GM23338 (cell line): ENCODE results near the gene VWA2. TPM values are rescaled to one million over a fixed set of nuclear protein-coding genes. Genes with fewer than 3 reads are reported as not detected.

ENCODE experiments used
- ATAC-seq: fragments of 200-7000 bp; cut with Tn5 transposase; 3 replicates; pipeline ENCODE4 v1.9.1; 2020
- DNase-seq: peaks from one replicate; pipeline ENCODE4 v3.0.0-alpha.2; 2015; ENCODE audit warnings: low spot score
- H2AFZ ChIP-seq: fragments of 200-600 bp; sonication (generic); 2 replicates; pipeline ENCODE4 v1.8.0; 2016; ENCODE audit warnings: antibody characterized with exemption, mild to moderate bottlenecking, moderate library complexity
- H3F3A ChIP-seq: fragments of 200-600 bp; sonication (generic); replicated peaks from 2 replicates; pipeline ENCODE4 v1.8.0; 2017; ENCODE audit warnings: antibody characterized with exemption, mixed run types, low read depth
- H3K27ac ChIP-seq: fragments of 200-600 bp; sonication (generic); 2 replicates; pipeline ENCODE4 v1.6.1; 2016; ENCODE audit warnings: low read depth
- H3K27me3 ChIP-seq: fragments of 200-600 bp; sonication (generic); 2 replicates; pipeline ENCODE4 v1.8.0; 2016; ENCODE audit warnings: mild to moderate bottlenecking, mixed run types, moderate library complexity; ENCODE audit not compliant: insufficient read depth
- H3K36me3 ChIP-seq: fragments of 200-600 bp; sonication (generic); 2 replicates; pipeline ENCODE4 v1.8.0; 2016; ENCODE audit warnings: mild to moderate bottlenecking; ENCODE audit not compliant: insufficient read depth
- H3K4me1 ChIP-seq: fragments of 200-600 bp; sonication (generic); 2 replicates; pipeline ENCODE4 v1.8.0; 2016; ENCODE audit warnings: mild to moderate bottlenecking, moderate library complexity; ENCODE audit not compliant: insufficient read depth
- H3K4me2 ChIP-seq: fragments of 200-600 bp; sonication (generic); 2 replicates; pipeline ENCODE4 v1.7.1; 2017; ENCODE audit warnings: mixed run types
- H3K4me3 ChIP-seq: fragments of 200-600 bp; sonication (generic); 2 replicates; pipeline ENCODE4 v1.6.1; 2016; ENCODE audit warnings: mixed run types
- H3K79me2 ChIP-seq: fragments of 200-600 bp; sonication (generic); replicated peaks from 2 replicates; pipeline ENCODE4 v1.8.0; 2017; ENCODE audit warnings: mild to moderate bottlenecking; ENCODE audit not compliant: insufficient read depth
- H3K9me2 ChIP-seq: fragments of 200-600 bp; sonication (generic); 2 replicates; pipeline ENCODE4 v1.8.0; 2017; ENCODE audit not compliant: insufficient read depth
- H4K20me1 ChIP-seq: fragments of 200-600 bp; sonication (generic); replicated peaks from 2 replicates; pipeline ENCODE4 v1.8.0; 2017; ENCODE audit warnings: mild to moderate bottlenecking; ENCODE audit not compliant: insufficient read depth
- H3K27ac Mint-ChIP-seq: 2 replicates; pipeline ENCODE4 v1.8.0; 2020; ENCODE audit warnings: inconsistent platforms, mild to moderate bottlenecking, moderate library complexity, mixed read lengths
- H3K27me3 Mint-ChIP-seq: 3 replicates; pipeline ENCODE4 v1.8.0; 2022; ENCODE audit warnings: low read depth, mild to moderate bottlenecking, moderate library complexity, mixed read lengths, inconsistent platforms; ENCODE audit not compliant: insufficient read depth, poor library complexity
- H3K36me3 Mint-ChIP-seq: 3 replicates; pipeline ENCODE4 v1.8.0; 2021; ENCODE audit warnings: low read depth, mild to moderate bottlenecking, inconsistent platforms, moderate library complexity, mixed read lengths
- H3K4me1 Mint-ChIP-seq: 3 replicates; pipeline ENCODE4 v1.8.0; 2020; ENCODE audit warnings: mild to moderate bottlenecking, inconsistent platforms, mixed read lengths
- H3K4me3 Mint-ChIP-seq: 3 replicates; pipeline ENCODE4 v1.8.0; 2021; ENCODE audit warnings: moderate library complexity, mild to moderate bottlenecking, inconsistent platforms, mixed read lengths
- H3K9me3 Mint-ChIP-seq: 3 replicates; pipeline ENCODE4 v1.8.0; 2020; ENCODE audit warnings: moderate library complexity, mild to moderate bottlenecking, inconsistent platforms, mixed read lengths
- EZH2 ChIP-seq: fragments of 200-600 bp; sonication (generic); IDR thresholded peaks from one replicate; pipeline ENCODE4 v1.8.0; 2017; ENCODE audit warnings: antibody characterized with exemption, mild to moderate bottlenecking, low read depth; ENCODE audit not compliant: unreplicated experiment
- EZH2phosphoT487 ChIP-seq: fragments of 200-600 bp; sonication (generic); IDR thresholded peaks from one replicate; pipeline ENCODE4 v1.8.1; 2018; ENCODE audit warnings: antibody characterized with exemption; ENCODE audit not compliant: unreplicated experiment
- JUNB ChIP-seq: IDR thresholded peaks from one replicate; pipeline ENCODE4 v1.6.1; 2016; ENCODE audit warnings: antibody characterized with exemption; ENCODE audit not compliant: unreplicated experiment
- NANOG ChIP-seq: IDR thresholded peaks from 2 replicates; pipeline ENCODE4 v1.6.1; 2016; ENCODE audit warnings: antibody characterized with exemption, borderline replicate concordance
- polyA plus RNA-seq: library from polyadenylated mRNA; unstranded; fragments of >200 nt; fragmentation: Nextera tagmentation; extraction: Ambion mirVana; gene quantifications from 2 replicates; pipeline ENCODE4 v1.2.1, GENCODE V29; 2016
- total RNA-seq: library from RNA; depleted of rRNA; stranded (reverse); fragments of >200 nt; shearing (Covaris generic); gene quantifications from 2 replicates; pipeline ENCODE4 v1.2.3, GENCODE V29; 2014
- TF ChIP-seq, protein P1 (sequence below), 2 experiments: fragments of 200-600 bp in 1 of 2; sonication (generic) in 1 of 2; conservative IDR thresholded peaks; 2 replicates each; pipeline versions ENCODE4 v1.5.1 to v1.6.1; 2016 to 2017; ENCODE audit warnings: antibody characterized with exemption in 2 of 2, low read depth in 2 of 2, mild to moderate bottlenecking in 2 of 2, moderate library complexity in 1 of 2
- TF ChIP-seq, protein P2 (sequence below): IDR thresholded peaks from one replicate; pipeline ENCODE4 v1.6.1; 2018; ENCODE audit warnings: antibody characterized with exemption; ENCODE audit not compliant: unreplicated experiment

Gene VWA2
- total and polyA plus RNA-seq, 2 experiments from 2014 or later: 0.48 to 3.7 TPM

DNA sequence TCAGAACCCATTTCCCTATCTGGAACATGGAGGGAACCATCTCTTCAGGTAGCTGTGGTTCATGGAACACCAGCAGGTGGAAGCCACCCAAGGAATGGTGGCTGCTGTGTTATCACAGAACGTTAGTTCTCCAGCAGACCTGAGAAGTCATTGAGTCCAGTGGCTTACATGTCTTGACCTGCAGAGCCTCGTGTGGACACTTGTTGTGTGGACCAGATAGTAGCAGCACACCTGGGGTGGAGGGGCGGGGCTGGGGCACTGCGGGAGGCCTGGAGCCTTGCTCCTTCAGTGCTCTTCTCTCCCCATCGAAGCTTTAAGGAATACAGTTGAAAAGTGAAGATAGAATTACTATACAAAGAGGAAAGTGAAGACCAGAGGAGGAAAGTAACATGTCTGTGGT lies 42.4 kb downstream of the VWA2 start:
- Histone ChIP-seq H3K27me3 (no peaks in the 10 kb centered on the region), H3K36me3 (no peaks in the 10 kb centered on the region), H3K4me2 (no peak overlapping the region), H3K4me3 (no peak overlapping the region), H4K20me1 (no peaks in the 10 kb centered on the region), H2AFZ (no peak overlapping the region), H3K79me2 (no peaks in the 10 kb centered on the region), H3K9me2 (no peaks in the 10 kb centered on the region), H3K27ac (no peak overlapping the region), H3K4me1 (no peaks in the 10 kb centered on the region), H3F3A (no peaks in the 10 kb centered on the region)
- DNase-seq (peak; percentile 27), ATAC-seq (peak; percentile 19; the same call in 1 of the 3 replicates)
- Mint-ChIP-seq H3K27me3 (peaks cover 5% of the 10 kb centered on the region), H3K4me3 (no peak overlapping the region), H3K9me3 (no peaks in the 10 kb centered on the region), H3K27ac (no peak overlapping the region), H3K36me3 (no peaks in the 10 kb centered on the region), H3K4me1 (no peaks in the 10 kb centered on the region)
- TF ChIP-seq EZH2phosphoT487 (no peak), EZH2 (no peak)
- TF ChIP-seq, protein P1, sequence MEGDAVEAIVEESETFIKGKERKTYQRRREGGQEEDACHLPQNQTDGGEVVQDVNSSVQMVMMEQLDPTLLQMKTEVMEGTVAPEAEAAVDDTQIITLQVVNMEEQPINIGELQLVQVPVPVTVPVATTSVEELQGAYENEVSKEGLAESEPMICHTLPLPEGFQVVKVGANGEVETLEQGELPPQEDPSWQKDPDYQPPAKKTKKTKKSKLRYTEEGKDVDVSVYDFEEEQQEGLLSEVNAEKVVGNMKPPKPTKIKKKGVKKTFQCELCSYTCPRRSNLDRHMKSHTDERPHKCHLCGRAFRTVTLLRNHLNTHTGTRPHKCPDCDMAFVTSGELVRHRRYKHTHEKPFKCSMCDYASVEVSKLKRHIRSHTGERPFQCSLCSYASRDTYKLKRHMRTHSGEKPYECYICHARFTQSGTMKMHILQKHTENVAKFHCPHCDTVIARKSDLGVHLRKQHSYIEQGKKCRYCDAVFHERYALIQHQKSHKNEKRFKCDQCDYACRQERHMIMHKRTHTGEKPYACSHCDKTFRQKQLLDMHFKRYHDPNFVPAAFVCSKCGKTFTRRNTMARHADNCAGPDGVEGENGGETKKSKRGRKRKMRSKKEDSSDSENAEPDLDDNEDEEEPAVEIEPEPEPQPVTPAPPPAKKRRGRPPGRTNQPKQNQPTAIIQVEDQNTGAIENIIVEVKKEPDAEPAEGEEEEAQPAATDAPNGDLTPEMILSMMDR (conservative IDR thresholded peaks at IDR 0.05; ENCODE audit: low read depth in 2 of 2): peak in 1 of 2 experiments; percentile 10; a peak in 1 of 4 replicates

DNA sequence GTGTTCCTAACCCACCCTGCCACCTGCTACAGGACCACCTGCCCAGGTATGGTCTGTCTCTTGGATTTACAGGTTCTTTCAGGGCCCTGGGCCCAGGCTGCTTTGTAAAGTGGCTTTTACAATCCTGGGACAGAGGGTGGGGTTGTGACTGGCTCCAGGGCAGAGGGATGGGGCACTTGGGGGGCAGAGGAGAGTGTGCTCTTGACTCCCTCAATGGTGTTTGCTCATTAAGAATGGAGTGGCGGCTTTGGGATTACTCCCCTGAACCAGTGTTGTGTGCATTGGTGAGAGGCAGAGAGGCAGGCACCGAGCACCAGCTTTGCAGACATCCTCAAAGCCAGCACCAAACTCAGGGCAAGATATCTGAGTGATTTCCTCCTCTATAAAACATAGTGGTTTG lies 43.5 kb downstream of the VWA2 start:
- ATAC-seq: no peak
- Histone ChIP-seq H3K79me2 (no peaks in the 10 kb centered on the region), H3F3A (no peaks in the 10 kb centered on the region), H3K4me3 (no peak overlapping the region), H3K27ac (no peak overlapping the region), H4K20me1 (no peaks in the 10 kb centered on the region), H3K9me2 (no peaks in the 10 kb centered on the region), H2AFZ (no peak overlapping the region), H3K36me3 (no peaks in the 10 kb centered on the region), H3K27me3 (no peaks in the 10 kb centered on the region), H3K4me1 (no peaks in the 10 kb centered on the region), H3K4me2 (no peak overlapping the region)
- Mint-ChIP-seq H3K9me3 (no peaks in the 10 kb centered on the region), H3K4me3 (no peak overlapping the region), H3K27me3 (peaks cover 3% of the 10 kb centered on the region), H3K27ac (no peak overlapping the region), H3K4me1 (no peaks in the 10 kb centered on the region), H3K36me3 (no peaks in the 10 kb centered on the region)
- DNase-seq: no peak
- TF ChIP-seq NANOG (no peak), JUNB (no peak)
- TF ChIP-seq, protein P2, sequence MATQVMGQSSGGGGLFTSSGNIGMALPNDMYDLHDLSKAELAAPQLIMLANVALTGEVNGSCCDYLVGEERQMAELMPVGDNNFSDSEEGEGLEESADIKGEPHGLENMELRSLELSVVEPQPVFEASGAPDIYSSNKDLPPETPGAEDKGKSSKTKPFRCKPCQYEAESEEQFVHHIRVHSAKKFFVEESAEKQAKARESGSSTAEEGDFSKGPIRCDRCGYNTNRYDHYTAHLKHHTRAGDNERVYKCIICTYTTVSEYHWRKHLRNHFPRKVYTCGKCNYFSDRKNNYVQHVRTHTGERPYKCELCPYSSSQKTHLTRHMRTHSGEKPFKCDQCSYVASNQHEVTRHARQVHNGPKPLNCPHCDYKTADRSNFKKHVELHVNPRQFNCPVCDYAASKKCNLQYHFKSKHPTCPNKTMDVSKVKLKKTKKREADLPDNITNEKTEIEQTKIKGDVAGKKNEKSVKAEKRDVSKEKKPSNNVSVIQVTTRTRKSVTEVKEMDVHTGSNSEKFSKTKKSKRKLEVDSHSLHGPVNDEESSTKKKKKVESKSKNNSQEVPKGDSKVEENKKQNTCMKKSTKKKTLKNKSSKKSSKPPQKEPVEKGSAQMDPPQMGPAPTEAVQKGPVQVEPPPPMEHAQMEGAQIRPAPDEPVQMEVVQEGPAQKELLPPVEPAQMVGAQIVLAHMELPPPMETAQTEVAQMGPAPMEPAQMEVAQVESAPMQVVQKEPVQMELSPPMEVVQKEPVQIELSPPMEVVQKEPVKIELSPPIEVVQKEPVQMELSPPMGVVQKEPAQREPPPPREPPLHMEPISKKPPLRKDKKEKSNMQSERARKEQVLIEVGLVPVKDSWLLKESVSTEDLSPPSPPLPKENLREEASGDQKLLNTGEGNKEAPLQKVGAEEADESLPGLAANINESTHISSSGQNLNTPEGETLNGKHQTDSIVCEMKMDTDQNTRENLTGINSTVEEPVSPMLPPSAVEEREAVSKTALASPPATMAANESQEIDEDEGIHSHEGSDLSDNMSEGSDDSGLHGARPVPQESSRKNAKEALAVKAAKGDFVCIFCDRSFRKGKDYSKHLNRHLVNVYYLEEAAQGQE: no peak
